Endodermal cell (in vitro differentiated cells): ENCODE results near the gene PDGFA. TPM values are rescaled to one million over a fixed set of nuclear protein-coding genes. Genes with fewer than 3 reads are reported as not detected.

ENCODE experiments used
- DNase-seq: peaks from one replicate; pipeline ENCODE4 v3.0.0-alpha.2; 2017
- H3K27ac ChIP-seq: 2 replicates; pipeline ENCODE4 v1.5.1; 2013; ENCODE audit warnings: mild to moderate bottlenecking, low read depth, low read length, moderate library complexity
- H3K27me3 ChIP-seq: 2 replicates; pipeline ENCODE4 v1.6.1; 2013; ENCODE audit warnings: mild to moderate bottlenecking, low read length, moderate library complexity; ENCODE audit not compliant: insufficient read depth, control insufficient read depth, poor library complexity, severe bottlenecking
- H3K36me3 ChIP-seq: 2 replicates; pipeline ENCODE4 v1.7.0; 2013; ENCODE audit warnings: mild to moderate bottlenecking, low read length, moderate library complexity; ENCODE audit not compliant: control insufficient read depth, insufficient read depth
- H3K4me1 ChIP-seq: one replicate; pipeline ENCODE4 v1.7.0; 2013; ENCODE audit warnings: low read length; ENCODE audit not compliant: control insufficient read depth, insufficient read depth
- H3K4me3 ChIP-seq: 2 replicates; pipeline ENCODE4 v1.5.1; 2013; ENCODE audit warnings: mild to moderate bottlenecking, low read length, moderate library complexity
- H3K9ac ChIP-seq: 2 replicates; pipeline ENCODE4 v1.6.1; 2013; ENCODE audit warnings: mild to moderate bottlenecking, low read length, moderate library complexity; ENCODE audit not compliant: poor library complexity, severe bottlenecking; ENCODE audit errors: extremely low read depth
- H3K9me3 ChIP-seq: 2 replicates; pipeline ENCODE4 v1.6.1; 2013; ENCODE audit warnings: mild to moderate bottlenecking, low read length, moderate library complexity; ENCODE audit not compliant: control insufficient read depth
- H3K27ac Mint-ChIP-seq: 2 replicates; pipeline ENCODE4 v1.8.0; 2020; ENCODE audit warnings: mixed read lengths
- H3K27me3 Mint-ChIP-seq: 2 replicates; pipeline ENCODE4 v1.8.0; 2021; ENCODE audit warnings: mild to moderate bottlenecking, mixed read lengths; ENCODE audit not compliant: insufficient read depth
- H3K36me3 Mint-ChIP-seq: 2 replicates; pipeline ENCODE4 v1.8.0; 2020; ENCODE audit warnings: low read depth, mixed read lengths
- H3K4me1 Mint-ChIP-seq: 2 replicates; pipeline ENCODE4 v1.8.0; 2020; ENCODE audit warnings: mixed read lengths
- H3K4me3 Mint-ChIP-seq: 2 replicates; pipeline ENCODE4 v1.8.0; 2020; ENCODE audit warnings: mild to moderate bottlenecking, moderate library complexity, mixed read lengths
- H3K9me3 Mint-ChIP-seq: 2 replicates; pipeline ENCODE4 v1.8.0; 2020; ENCODE audit warnings: mild to moderate bottlenecking, mixed read lengths
- WGBS, 2 experiments: methylation state at CpG; one replicate each; pipeline versions ENCODE4 v1.1.5 to v1.1.7; 2013; ENCODE audit warnings: missing lambda C conversion rate in 2 of 2, mixed read lengths in 1 of 2; ENCODE audit not compliant: insufficient coverage in 1 of 2, insufficient read length in 1 of 2; 5-methylcytosine and 5-hydroxymethylcytosine counted together
- total RNA-seq, 2 donors: library from RNA; stranded (reverse); fragmentation: NEBNext Ultra II Directional in 1 of 2; extraction: Animal tissue kit (Norgen Biotek cat#: 25700) in 1 of 2; gene quantifications; 2 replicates in 1 of 2; 3 replicates in 1 of 2; pipeline ENCODE4 v1.2.1, GENCODE V29; 2021
- TF ChIP-seq, protein P1 (sequence below): fragments of 200-600 bp; sonication (generic); conservative IDR thresholded peaks from 2 replicates; pipeline ENCODE4 v1.5.0; 2021; ENCODE audit warnings: antibody characterized with exemption, mild to moderate bottlenecking

PDGFA gene
- total RNA-seq, 2 donors from 2014 or later = 11.9 to 24.1 TPM

DNA sequence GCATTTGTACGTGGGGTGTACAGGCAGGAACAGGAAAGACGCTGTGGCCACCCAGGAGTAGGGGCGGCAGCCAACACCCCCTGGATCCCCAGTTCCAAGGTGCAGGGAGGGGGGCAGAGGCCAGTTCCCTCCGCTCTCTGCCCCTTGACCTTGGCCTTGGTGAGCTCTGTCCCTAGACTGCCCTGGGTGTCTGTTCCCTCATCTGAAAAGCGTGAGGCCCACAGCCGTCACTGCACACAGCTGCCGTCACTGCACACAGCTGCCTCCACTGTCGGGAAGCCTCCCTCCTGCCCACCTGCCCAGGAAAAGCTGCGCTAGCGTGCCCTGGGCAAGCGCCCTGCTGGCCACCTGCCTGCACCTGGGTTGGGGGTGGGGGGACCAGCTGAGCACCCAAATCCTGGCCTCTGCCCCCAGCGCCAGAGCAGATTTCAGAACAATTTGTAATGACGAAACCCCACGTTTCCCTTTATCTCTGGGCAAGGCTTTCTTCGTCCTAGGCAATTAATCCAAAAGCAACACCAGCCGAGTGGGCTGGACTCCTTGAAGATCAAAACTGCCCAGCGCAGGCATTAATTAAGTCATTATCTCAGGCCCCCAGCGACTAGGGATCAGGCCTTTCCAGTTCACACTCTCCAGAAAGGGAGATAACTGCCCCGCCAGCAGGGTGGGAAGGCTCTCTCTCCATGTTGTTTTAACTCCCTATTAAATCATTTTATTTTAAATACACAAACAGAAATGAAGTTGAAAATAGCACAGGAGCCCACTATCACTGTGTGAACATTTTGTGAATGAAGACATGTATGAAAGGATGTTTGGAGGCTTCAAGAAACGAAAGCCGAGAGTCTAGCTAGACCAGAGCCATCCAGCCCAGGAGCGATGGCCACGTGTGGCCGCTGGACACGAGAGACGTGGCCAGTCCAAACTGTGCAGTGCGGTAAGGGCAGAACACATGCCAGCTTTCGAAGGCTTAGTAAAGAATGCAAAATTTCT lies 4.0 kb upstream of the PDGFA start:
- 87% methylated on average over 26 to 27 of the region's 28 CpGs for WGBS, 2 experiments
- H3K4me1 ChIP-seq = peaks cover 6% of the 10 kb centered on the region
- no peak overlapping the region for H3K27ac Mint-ChIP-seq
- DNase-seq = no peak
- H3K27me3 Mint-ChIP-seq = peaks cover 55% of the 10 kb centered on the region
- no peaks in the 10 kb centered on the region for H3K9me3 ChIP-seq
- no peak overlapping the region for H3K9ac ChIP-seq
- TF ChIP-seq, protein P1, sequence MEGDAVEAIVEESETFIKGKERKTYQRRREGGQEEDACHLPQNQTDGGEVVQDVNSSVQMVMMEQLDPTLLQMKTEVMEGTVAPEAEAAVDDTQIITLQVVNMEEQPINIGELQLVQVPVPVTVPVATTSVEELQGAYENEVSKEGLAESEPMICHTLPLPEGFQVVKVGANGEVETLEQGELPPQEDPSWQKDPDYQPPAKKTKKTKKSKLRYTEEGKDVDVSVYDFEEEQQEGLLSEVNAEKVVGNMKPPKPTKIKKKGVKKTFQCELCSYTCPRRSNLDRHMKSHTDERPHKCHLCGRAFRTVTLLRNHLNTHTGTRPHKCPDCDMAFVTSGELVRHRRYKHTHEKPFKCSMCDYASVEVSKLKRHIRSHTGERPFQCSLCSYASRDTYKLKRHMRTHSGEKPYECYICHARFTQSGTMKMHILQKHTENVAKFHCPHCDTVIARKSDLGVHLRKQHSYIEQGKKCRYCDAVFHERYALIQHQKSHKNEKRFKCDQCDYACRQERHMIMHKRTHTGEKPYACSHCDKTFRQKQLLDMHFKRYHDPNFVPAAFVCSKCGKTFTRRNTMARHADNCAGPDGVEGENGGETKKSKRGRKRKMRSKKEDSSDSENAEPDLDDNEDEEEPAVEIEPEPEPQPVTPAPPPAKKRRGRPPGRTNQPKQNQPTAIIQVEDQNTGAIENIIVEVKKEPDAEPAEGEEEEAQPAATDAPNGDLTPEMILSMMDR = no peak
- no peak overlapping the region for H3K4me3 ChIP-seq
- H3K36me3 Mint-ChIP-seq = no peaks in the 10 kb centered on the region
- H3K27ac ChIP-seq = no peak overlapping the region
- H3K36me3 ChIP-seq = no peaks in the 10 kb centered on the region
- peaks cover 64% of the 10 kb centered on the region for H3K27me3 ChIP-seq
- H3K4me3 Mint-ChIP-seq = no peak overlapping the region
- H3K9me3 Mint-ChIP-seq = no peaks in the 10 kb centered on the region
- peaks cover 4% of the 10 kb centered on the region for H3K4me1 Mint-ChIP-seq

DNA sequence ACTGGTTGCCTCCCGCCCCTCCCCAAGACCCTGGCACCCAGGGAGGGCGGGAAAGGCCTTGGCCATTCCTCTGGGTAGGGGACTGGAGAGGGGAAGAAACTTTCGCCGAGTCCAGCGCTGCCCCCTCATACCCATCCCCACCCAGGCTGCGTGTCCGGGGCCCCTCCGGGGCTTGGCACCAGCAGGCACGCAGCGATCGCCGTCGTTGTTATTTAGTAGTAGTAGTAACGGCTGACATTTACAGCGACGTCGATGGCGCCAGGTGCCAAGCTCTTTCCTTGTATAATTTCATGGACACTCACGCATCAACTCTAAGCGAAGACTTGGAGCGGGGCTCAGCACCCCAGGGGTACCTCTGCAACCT lies 3.3 kb upstream of the PDGFA start:
- Mint-ChIP-seq H3K4me1 (peaks cover 4% of the 10 kb centered on the region), H3K27me3 (peaks cover 55% of the 10 kb centered on the region), H3K9me3 (no peaks in the 10 kb centered on the region), H3K27ac (no peak overlapping the region), H3K36me3 (no peaks in the 10 kb centered on the region), H3K4me3 (no peak overlapping the region)
- no peaks in the 10 kb centered on the region for H3K36me3 ChIP-seq
- H3K27me3 ChIP-seq = peaks cover 71% of the 10 kb centered on the region
- no peak overlapping the region for H3K4me3 ChIP-seq
- TF ChIP-seq, protein P1 = no peak
- H3K9me3 ChIP-seq = no peaks in the 10 kb centered on the region
- no peak overlapping the region for H3K27ac ChIP-seq
- no peak for DNase-seq
- peaks cover 6% of the 10 kb centered on the region for H3K4me1 ChIP-seq
- no peak overlapping the region for H3K9ac ChIP-seq
- WGBS, 2 experiments = 57% methylated on average over 16 to 19 of the region's 21 CpGs

DNA sequence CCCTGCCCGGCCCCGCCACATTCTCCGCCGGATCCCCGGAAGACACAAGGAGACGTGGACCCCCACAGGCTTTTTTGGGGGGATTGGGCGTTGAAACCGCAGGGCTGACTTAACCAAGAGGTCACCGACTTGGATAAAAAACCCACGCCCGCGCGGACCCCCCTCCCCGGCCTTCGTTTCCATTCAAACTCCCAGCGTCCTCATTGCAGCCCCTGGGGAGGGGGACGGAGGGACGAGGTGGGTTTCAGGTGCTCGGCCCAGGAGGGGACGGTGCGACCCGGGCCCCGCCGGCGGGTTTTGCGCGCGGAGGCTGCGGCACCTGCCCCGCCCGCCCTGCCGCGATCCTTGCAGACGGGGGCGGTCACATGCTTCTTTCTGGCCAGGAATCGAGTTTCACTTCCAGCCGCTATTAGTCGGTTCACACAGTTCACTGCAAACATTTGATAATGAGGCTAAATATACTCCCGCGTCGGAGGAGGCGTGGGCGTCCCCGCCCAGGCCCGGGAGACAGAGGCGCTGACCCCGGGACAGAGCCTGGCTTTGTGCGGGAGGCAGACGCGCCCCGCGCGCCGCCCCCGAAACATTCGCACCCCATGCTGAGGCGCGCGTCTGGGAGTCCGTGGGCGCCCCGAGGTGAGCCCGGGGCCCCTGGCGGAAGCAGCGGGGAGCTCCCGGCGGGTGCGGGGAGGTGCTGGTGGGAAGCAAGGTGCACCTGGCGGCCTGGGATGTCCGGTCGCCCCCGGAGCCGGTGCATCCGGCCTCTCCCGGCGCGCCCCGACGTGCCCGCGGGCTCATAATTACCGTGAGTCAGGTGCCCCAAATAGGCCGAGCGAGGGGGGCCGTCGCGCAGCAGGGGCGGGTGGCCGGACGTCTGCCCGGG lies 2.7 kb upstream of the PDGFA start:
- H3K4me1 ChIP-seq = peaks cover 6% of the 10 kb centered on the region
- H3K9me3 Mint-ChIP-seq = no peaks in the 10 kb centered on the region
- H3K4me3 Mint-ChIP-seq = peak overlapping the region; percentile 38
- peak overlapping the region; percentile 29 for H3K4me3 ChIP-seq
- WGBS, 2 experiments = 1 to 4% methylated on average over 25 to 91 of the region's 91 CpGs
- peaks cover 59% of the 10 kb centered on the region for H3K27me3 Mint-ChIP-seq
- H3K27me3 ChIP-seq = peaks cover 76% of the 10 kb centered on the region
- peaks cover 4% of the 10 kb centered on the region for H3K4me1 Mint-ChIP-seq
- no peak overlapping the region for H3K27ac Mint-ChIP-seq
- DNase-seq = peak; percentile 73
- H3K9ac ChIP-seq = no peak overlapping the region
- no peaks in the 10 kb centered on the region for H3K36me3 ChIP-seq
- no peaks in the 10 kb centered on the region for H3K36me3 Mint-ChIP-seq
- TF ChIP-seq, protein P1 = no peak
- no peaks in the 10 kb centered on the region for H3K9me3 ChIP-seq
- no peak overlapping the region for H3K27ac ChIP-seq
